Fibroblast of lung (primary cell): ENCODE results near the gene SH3BGRL2. TPM values are rescaled to one million over a fixed set of nuclear protein-coding genes. Genes with fewer than 3 reads are reported as not detected.

Experiments used
- DNase-seq, 2 donors: peaks; one replicate each; pipeline versions ENCODE4 v3.0.0 to v3.0.0-alpha.2; 2010; ENCODE audit warnings: low read depth in 2 of 2
- H2AFZ ChIP-seq: 2 replicates; pipeline ENCODE4 v1.5.1; 2012; ENCODE audit warnings: low read length, control low read depth, inconsistent platforms
- H3K27ac ChIP-seq: 2 replicates; pipeline ENCODE4 v1.5.1; 2011; ENCODE audit warnings: low read length, control low read depth; ENCODE audit not compliant: insufficient read depth
- H3K27me3 ChIP-seq: 2 replicates; pipeline ENCODE4 v1.5.1; 2011; ENCODE audit warnings: mild to moderate bottlenecking, low read length; ENCODE audit not compliant: control insufficient read depth, insufficient read depth
- H3K36me3 ChIP-seq: 2 replicates; pipeline ENCODE4 v1.5.1; 2011; ENCODE audit warnings: low read length; ENCODE audit not compliant: control insufficient read depth, insufficient read depth
- H3K4me1 ChIP-seq: 2 replicates; pipeline ENCODE4 v1.5.1; 2011; ENCODE audit warnings: low read length; ENCODE audit not compliant: control insufficient read depth, insufficient read depth; ENCODE audit errors: extremely low read depth
- H3K4me2 ChIP-seq: 2 replicates; pipeline ENCODE4 v1.5.1; 2011; ENCODE audit warnings: low read length, control low read depth; ENCODE audit not compliant: insufficient read depth; ENCODE audit errors: extremely low read depth
- H3K4me3 ChIP-seq, 4 experiments: fragments of 200-600 bp in 1 of 4; sonication (generic) in 1 of 4; replicated peaks in 1 of 4; 2 replicates each; pipeline ENCODE4 v1.5.1; 2011 to 2016; ENCODE audit warnings: low read length in 4 of 4, low read depth in 3 of 4, mild to moderate bottlenecking in 3 of 4, control low read depth in 2 of 4, inconsistent platforms in 1 of 4, mixed read lengths in 1 of 4; ENCODE audit not compliant: insufficient read depth in 1 of 4; ENCODE audit errors: control extremely low read depth in 1 of 4
- H3K79me2 ChIP-seq: 2 replicates; pipeline ENCODE4 v1.5.1; 2012; ENCODE audit warnings: mild to moderate bottlenecking, low read length, inconsistent platforms; ENCODE audit not compliant: control insufficient read depth, insufficient read depth
- H3K9ac ChIP-seq: 2 replicates; pipeline ENCODE4 v1.5.1; 2011; ENCODE audit warnings: mild to moderate bottlenecking, low read length, control low read depth; ENCODE audit not compliant: insufficient read depth
- H3K9me3 ChIP-seq: 2 replicates; pipeline ENCODE4 v1.5.1; 2012; ENCODE audit warnings: low read depth, low read length; ENCODE audit not compliant: control insufficient read depth, insufficient read depth
- H4K20me1 ChIP-seq: 2 replicates; pipeline ENCODE4 v1.5.1; 2011; ENCODE audit warnings: low read length; ENCODE audit not compliant: control insufficient read depth, insufficient read depth; ENCODE audit errors: extremely low read depth
- CTCF ChIP-seq, 2 donors: IDR thresholded peaks in 1 of 2; conservative IDR thresholded peaks in 1 of 2; 1 replicate in 1 of 2; 2 replicates in 1 of 2; pipeline ENCODE4 v1.5.1; 2011 to 2012; ENCODE audit warnings: low read length in 2 of 2, control low read depth in 1 of 2, inconsistent platforms in 1 of 2, low read depth in 1 of 2, mild to moderate bottlenecking in 1 of 2
- EZH2 ChIP-seq: IDR thresholded peaks from 2 replicates; pipeline ENCODE4 v1.5.1; 2012; ENCODE audit warnings: low read length, control low read depth, mild to moderate bottlenecking; ENCODE audit errors: missing control alignments
- polyA plus RNA-seq, 2 donors: library from polyadenylated mRNA; depleted of rRNA in 1 of 2; stranded (reverse) in 1 of 2; unstranded in 1 of 2; fragments of >200 nt; gene quantifications; 2 replicates each; pipeline ENCODE4 v1.2.1, GENCODE V29; 2011 to 2012; ENCODE audit warnings: missing spikeins in 1 of 2
- total RNA-seq: library from RNA; depleted of rRNA; stranded (reverse); fragments of >200 nt; gene quantifications from 2 replicates; pipeline ENCODE4 v1.2.1, GENCODE V29; 2014

SH3BGRL2 gene
- total and polyA plus RNA-seq, 2 donors (not counting 1 experiment from before 2014, with no cell fraction given), result 1.5 to 4.3 TPM

GRCh38 chr6:79705456-79705995, 74.4 kb downstream of the SH3BGRL2 start:
- no peak for DNase-seq
- H3K27ac ChIP-seq, result no peak overlapping the region
- no peak overlapping the region for H2AFZ ChIP-seq
- no peak overlapping the region for H3K4me2 ChIP-seq
- no peak overlapping the region for H3K4me3 ChIP-seq
- no peaks in the 10 kb centered on the region for H3K9me3 ChIP-seq
- TF ChIP-seq EZH2, result no peak
- no peak for TF ChIP-seq CTCF (conservative IDR thresholded peaks at IDR 0.05 in 1 of 2, IDR thresholded peaks at IDR 0.05 in 1 of 2; ENCODE audit: low read depth in 1 of 2, low read length in 2 of 2)
- H4K20me1 ChIP-seq, result no peaks in the 10 kb centered on the region
- no peaks in the 10 kb centered on the region for H3K27me3 ChIP-seq
- H3K79me2 ChIP-seq, result no peaks in the 10 kb centered on the region
- no peaks in the 10 kb centered on the region for H3K36me3 ChIP-seq
- H3K9ac ChIP-seq, result no peak overlapping the region
- no peaks in the 10 kb centered on the region for H3K4me1 ChIP-seq

DNA sequence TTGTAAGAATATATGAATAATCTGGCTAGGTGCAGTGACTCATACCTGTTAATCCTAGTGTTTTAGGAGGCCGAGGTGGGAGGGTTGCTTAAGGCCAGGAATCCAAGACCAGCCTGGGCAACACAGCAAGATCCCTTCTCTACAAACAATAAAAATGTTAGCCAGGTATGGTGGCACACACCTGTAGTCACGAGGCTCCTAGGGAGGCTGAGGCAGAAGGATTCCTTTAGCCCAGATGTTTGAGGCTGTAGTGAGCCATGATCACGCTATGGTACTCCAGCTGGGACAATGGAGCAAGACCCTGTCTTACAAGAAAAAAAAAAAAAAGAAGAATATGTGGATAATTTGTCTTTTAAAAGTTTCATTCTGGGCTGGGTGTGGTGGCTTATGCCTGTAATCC, 75.4 kb downstream of the SH3BGRL2 start:
- Histone ChIP-seq H3K79me2 (no peaks in the 10 kb centered on the region), H4K20me1 (no peaks in the 10 kb centered on the region), H3K27ac (no peak overlapping the region), H3K4me3 (no peak overlapping the region), H3K36me3 (no peaks in the 10 kb centered on the region), H3K9me3 (no peaks in the 10 kb centered on the region), H3K4me1 (no peaks in the 10 kb centered on the region), H3K4me2 (no peak overlapping the region), H2AFZ (no peak overlapping the region), H3K27me3 (no peaks in the 10 kb centered on the region), H3K9ac (no peak overlapping the region)
- no peak for DNase-seq
- TF ChIP-seq CTCF (conservative IDR thresholded peaks at IDR 0.05 in 1 of 2, IDR thresholded peaks at IDR 0.05 in 1 of 2; ENCODE audit: low read depth in 1 of 2, low read length in 2 of 2), result no peak
- no peak for TF ChIP-seq EZH2

GRCh38 chr6:79707621-79708020, 76.5 kb downstream of the SH3BGRL2 start:
- H4K20me1 ChIP-seq, result no peaks in the 10 kb centered on the region
- no peak for DNase-seq
- no peak overlapping the region for H3K4me2 ChIP-seq
- H3K27ac ChIP-seq, result no peak overlapping the region
- H3K27me3 ChIP-seq, result no peaks in the 10 kb centered on the region
- no peak overlapping the region for H3K9ac ChIP-seq
- no peaks in the 10 kb centered on the region for H3K79me2 ChIP-seq
- TF ChIP-seq CTCF (conservative IDR thresholded peaks at IDR 0.05 in 1 of 2, IDR thresholded peaks at IDR 0.05 in 1 of 2; ENCODE audit: low read depth in 1 of 2, low read length in 2 of 2) (no peak), EZH2 (no peak)
- H3K9me3 ChIP-seq, result no peaks in the 10 kb centered on the region
- H3K4me3 ChIP-seq, result no peak overlapping the region
- no peaks in the 10 kb centered on the region for H3K4me1 ChIP-seq
- no peak overlapping the region for H2AFZ ChIP-seq
- no peaks in the 10 kb centered on the region for H3K36me3 ChIP-seq
